Glomerular endothelial cell (primary cell): ENCODE measurements around the gene SLC2A8. TPM values are rescaled to one million over a fixed set of nuclear protein-coding genes. Genes with fewer than 3 reads are reported as not detected.

ENCODE experiments used
- DNase-seq: peaks from one replicate; pipeline ENCODE4 v3.0.0-alpha.2; 2011; ENCODE audit warnings: low read depth, low spot score; ENCODE audit errors: extremely low read depth
- total RNA-seq: library from RNA; depleted of rRNA; stranded (reverse); fragments of >200 nt; gene quantifications from 2 replicates; pipeline ENCODE4 v1.2.3, GENCODE V29; 2015

Gene SLC2A8
- total RNA-seq, result 16.5 and 17.9 TPM in 2 replicates

DNA sequence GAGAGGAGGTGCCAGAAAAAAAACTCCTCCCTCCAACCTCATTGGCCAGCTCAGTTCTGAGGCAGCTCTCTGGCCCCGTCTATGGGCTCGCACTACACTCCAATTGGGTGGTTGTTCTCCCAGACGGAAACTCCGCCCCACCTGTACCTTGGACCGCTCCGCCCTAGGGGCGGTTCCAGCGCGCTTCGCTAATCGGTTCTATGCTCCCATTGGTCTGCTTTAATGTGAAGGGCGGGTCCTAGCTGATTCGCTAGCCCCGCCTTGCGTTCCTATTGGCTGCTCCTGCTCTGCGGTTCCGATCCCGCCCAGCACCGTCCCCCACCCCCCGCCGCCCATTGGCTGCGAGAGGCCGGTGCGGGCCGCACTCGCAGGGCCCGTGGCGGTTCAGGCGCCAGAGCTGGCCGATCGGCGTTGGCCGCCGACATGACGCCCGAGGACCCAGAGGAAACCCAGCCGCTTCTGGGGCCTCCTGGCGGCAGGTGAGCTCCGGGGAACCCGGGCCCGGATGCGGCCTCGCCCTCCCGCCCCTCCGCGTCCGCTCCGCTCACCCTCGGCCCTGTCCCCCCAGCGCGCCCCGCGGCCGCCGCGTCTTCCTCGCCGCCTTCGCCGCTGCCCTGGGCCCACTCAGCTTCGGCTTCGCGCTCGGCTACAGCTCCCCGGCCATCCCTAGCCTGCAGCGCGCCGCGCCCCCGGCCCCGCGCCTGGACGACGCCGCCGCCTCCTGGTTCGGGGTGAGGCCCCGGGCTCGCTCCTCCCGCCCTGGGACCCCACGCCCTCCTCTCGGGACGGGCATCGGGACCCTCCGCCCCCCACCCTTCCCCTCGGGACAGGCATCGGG is at the start of gene SLC2A8:
Gene SLC2A8, plus strand, starts transcription at position 362 of the 838 bp plus-strand sequence. Its CDS starts 62 bp downstream, at position 424.
- peak; percentile 94 for DNase-seq

DNA sequence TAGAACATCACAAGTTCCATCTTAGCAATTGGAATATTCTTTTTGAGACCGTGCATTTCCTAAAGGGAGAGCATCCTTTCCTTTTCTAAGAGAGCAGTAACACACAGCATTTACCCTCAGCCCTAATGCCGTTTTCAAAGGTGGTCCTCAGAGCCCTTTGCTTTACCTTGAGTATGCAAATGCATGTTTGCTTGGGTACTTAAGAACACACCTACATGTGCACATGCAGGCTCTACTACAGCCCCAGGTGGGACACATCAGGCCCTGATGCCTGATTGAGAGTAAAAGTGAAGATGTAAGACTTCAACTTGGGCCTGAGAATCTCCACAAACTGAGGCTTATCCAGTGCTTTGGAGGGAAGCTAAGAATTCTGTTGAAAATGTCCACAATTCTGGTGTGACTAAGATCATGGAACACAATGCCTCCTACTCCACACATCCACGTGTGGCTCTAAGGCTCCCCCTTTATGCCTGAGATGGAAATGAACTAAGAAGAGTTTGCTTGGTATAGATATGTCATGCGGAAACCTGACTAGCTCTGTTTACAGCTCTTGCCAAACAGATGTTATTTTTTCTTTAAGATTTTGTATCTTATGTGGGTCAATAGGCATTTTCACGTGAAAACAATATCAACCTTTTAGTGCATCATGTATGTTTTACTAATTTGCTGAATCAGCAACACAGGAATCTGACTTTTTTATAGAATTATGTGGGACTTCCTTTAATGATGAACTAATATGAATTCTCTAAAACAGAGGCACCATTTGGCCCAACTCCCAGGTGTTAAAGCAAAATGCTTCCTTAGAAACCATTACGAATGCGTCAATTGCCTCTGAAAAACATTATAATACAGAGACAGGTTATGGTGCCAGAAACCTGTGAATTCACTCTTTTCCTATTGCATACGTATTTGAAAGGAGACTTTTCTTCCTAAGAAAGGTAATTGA is 48.9 kb upstream of the SLC2A8 start:
- peak; percentile 51 for DNase-seq

DNA sequence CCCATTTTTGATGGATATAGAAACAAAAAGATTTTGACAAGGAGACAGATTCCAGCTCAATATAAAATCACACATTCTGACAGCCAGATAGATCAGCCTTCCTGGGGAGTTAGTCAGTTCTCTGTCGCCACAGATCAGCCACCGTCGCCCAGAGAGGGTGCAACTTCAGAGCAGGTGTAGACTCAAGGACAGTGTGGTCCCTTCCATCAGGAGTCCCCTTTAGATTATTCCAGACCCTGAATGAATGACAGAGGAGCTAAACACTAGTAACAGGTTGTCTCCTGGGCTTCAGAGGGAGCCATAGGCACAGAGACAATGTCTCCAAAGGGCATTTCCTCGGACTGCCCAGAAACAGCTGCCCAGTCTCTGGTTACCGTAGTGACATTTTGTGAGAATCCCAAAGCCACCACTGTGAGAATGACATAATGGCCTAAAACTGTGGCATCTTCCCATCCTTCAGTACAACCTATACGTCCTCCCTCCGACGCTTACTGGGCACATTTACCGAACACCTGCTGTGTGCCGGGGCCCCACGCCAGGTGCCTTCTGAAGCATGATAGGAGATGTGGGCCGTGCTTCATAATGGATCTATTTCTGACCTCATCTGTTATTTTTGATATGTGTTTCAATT is 47.4 kb upstream of the SLC2A8 start:
- DNase-seq, result no peak

DNA sequence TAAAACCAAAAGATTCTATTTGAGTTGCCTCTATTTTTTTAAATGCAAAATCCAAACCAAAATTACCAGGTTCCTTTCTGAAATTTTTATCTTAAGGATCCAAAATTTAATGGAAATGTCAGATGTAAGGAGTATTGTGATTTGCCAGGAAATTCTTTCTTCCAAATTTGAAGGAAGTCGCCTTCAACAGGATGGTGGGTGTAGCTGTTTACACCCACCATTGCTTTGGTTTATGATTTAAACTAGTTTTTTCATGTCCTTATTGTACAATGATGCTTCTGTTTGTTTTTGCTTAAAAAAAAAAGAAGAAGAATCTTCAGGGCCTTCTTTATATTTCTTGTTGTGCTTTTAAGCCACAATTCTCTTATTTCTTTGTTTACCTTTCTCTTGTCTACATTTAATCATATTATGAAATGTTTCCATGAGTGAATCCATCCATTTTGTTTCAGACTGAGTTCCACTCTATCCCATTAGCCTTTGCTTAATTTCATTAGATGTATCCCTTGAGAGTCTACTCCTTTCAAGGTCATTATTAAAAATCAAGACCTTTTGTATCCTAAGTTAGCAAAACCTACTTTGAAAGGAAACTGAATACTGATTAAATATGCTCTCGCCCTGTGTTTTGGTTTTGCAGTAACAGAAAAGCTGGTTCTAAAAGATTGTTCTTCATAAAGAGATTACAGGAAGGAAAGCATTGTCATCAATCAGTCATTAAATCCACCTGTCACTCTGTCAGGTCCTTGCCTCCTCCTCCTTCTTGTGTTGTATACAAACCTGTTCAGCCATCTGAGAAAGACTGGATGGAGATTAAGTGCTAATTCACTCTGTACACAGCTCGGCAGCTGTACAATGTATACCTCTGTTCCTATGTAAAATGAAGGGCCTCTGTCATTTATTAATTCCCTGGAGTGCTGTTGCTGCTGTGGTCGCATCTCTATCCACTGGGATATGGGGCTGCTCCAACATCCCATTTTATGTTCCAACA is 45.5 kb upstream of the SLC2A8 start:
- DNase-seq, result no peak

GRCh38 chr9:127353882-127354281 is 43.1 kb upstream of the SLC2A8 start:
- DNase-seq, result no peak

- DNase-seq, result no peak
Observed at GRCh38 chr9:127356906-127357305, 40.1 kb upstream of the SLC2A8 start.

DNA sequence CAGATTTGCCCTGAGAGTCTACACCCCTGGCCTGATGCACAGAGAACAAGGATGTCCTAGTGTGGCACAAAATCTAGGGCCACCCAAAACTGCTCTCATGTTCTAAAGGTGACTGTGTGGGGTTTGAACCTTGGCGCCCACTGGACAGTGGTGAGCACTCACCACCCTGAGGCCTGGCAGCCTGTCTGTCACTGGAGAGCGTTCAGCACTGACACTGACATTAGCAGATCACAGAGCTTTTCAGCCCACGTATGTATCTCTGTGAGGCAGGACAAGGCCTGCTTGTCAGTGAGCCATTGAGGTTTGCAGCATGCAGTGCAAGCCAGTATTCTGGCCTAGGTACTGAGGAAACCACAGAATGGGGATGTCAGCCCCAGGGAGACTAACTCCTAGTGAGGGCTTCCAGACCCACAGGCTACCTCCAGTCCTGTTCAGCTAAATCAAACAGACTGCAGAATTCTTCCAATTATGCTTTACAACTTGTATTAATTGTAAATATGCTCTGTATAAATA is 38.9 kb upstream of the SLC2A8 start:
- no peak for DNase-seq

GRCh38 chr9:127358770-127359169 is 38.2 kb upstream of the SLC2A8 start:
- no peak for DNase-seq

DNA sequence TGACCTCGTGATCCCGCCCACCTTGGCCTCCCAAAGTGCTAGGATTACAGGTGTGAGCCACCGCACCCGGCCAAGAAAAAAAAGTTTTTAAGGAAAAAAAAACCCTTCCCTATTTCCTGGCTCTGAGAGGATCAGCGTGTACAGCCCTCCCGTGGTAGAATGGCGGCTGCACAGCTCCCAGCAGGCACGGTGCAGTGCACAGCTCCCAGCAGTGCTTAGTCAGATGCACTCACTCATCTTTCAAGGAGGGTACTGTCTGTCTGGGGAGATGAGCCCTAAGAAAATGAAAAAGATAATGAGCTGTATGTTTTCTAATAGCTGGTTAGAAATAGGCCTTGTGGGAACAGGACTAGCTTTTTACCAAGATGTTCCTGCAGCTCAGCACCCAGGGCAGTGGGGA is 36.7 kb upstream of the SLC2A8 start:
- no peak for DNase-seq

- no peak for DNase-seq
Observed at GRCh38 chr9:127360829-127361228, 36.1 kb upstream of the SLC2A8 start.

DNA sequence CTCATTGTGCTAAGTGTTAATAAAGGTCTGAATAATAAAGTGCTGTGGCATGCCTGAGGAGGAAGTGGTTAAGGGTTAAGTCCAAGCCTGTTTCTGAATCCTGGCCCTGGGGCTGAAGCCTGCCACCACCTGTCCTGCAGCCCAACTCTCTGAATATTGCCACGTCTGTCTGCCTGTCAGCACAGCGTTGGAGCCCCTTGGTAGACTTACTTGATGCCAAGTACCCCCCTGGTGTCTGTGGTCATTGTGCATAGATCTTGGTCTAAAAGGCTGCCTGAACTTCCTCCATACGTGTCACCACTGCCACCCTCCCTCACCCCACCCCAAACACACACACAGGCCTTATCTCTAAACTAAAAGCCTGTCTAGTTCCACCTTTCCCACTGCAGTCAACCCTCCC is 35.4 kb upstream of the SLC2A8 start:
- DNase-seq, result no peak

GRCh38 chr9:127362829-127363228 is 34.1 kb upstream of the SLC2A8 start:
- no peak for DNase-seq

GRCh38 chr9:127365461-127365860 is 31.5 kb upstream of the SLC2A8 start:
- DNase-seq, result no peak

GRCh38 chr9:127366594-127366993 is 30.4 kb upstream of the SLC2A8 start:
- DNase-seq, result no peak

GRCh38 chr9:127368852-127369402 is 28.0 kb upstream of the SLC2A8 start:
- no peak for DNase-seq

GRCh38 chr9:127369428-127369827 is 27.5 kb upstream of the SLC2A8 start:
- DNase-seq, result no peak

DNA sequence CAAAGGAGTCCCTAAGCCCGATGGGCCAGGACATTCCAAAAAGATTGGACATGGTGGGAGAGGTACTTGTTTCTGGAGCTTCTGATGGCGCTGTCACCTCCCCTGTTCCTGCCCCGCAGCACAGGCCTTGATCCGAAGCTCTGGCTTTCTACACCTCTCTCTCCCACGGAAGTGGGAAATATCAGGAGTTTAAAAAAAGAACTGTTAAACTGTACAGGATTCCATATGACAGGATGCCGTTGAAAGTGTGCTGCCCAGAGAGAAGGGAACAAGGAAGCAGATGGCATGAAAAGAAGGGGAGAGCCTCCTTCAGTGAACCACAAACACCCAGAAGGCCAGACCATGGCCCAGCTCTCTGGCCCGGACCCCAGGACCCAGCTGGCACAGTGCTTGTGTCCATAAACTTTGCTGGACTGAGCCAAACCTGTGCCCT is 26.8 kb upstream of the SLC2A8 start:
- no peak for DNase-seq

- no peak for DNase-seq
Observed at GRCh38 chr9:127370672-127371648, 26.0 kb upstream of the SLC2A8 start.
